ENCODE results near the gene TRABD2B. TPM values are rescaled to one million over a fixed set of nuclear protein-coding genes. Genes with fewer than 3 reads are reported as not detected.

TRABD2B gene
- total RNA-seq, 1 experiment from 2014 or later = 0.05 TPM

DNA sequence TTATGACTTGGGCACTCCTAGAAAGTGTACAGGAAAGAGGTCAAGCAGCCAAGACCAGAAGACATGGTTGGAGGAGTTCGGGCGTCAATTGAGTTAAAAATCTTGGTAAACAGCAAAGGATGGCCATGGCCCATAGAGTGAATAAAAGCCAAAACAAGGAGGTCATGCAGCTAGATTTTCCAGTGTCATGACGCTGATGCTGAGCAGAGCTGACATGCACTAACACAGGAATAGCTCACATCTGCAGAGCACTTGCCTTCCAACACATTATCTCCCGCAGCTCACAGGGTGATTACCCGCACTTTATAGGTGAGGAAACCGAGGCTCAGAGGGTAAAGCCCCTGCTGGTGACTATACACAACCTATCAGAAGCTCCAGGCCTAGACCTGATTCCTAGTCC is 49.7 kb downstream of the TRABD2B start (continued):
- TF ChIP-seq, protein P1, sequence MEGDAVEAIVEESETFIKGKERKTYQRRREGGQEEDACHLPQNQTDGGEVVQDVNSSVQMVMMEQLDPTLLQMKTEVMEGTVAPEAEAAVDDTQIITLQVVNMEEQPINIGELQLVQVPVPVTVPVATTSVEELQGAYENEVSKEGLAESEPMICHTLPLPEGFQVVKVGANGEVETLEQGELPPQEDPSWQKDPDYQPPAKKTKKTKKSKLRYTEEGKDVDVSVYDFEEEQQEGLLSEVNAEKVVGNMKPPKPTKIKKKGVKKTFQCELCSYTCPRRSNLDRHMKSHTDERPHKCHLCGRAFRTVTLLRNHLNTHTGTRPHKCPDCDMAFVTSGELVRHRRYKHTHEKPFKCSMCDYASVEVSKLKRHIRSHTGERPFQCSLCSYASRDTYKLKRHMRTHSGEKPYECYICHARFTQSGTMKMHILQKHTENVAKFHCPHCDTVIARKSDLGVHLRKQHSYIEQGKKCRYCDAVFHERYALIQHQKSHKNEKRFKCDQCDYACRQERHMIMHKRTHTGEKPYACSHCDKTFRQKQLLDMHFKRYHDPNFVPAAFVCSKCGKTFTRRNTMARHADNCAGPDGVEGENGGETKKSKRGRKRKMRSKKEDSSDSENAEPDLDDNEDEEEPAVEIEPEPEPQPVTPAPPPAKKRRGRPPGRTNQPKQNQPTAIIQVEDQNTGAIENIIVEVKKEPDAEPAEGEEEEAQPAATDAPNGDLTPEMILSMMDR (IDR thresholded peaks at IDR 0.05 in 2 of 3, conservative IDR thresholded peaks at IDR 0.05 in 1 of 3; ENCODE audit: borderline replicate concordance in 1 of 3, insufficient read depth in 1 of 3, low read depth in 2 of 3, low read length in 2 of 3) = no peak
- TF ChIP-seq SP1 (IDR thresholded peaks at IDR 0.05; ENCODE audit: low read depth) = no peak
- TF ChIP-seq EZH2 (IDR thresholded peaks at IDR 0.05) = no peak
- no peak for TF ChIP-seq POLR2A (IDR thresholded peaks at IDR 0.05; ENCODE audit: borderline replicate concordance, extremely low read depth, insufficient read depth, insufficient read length)

DNA sequence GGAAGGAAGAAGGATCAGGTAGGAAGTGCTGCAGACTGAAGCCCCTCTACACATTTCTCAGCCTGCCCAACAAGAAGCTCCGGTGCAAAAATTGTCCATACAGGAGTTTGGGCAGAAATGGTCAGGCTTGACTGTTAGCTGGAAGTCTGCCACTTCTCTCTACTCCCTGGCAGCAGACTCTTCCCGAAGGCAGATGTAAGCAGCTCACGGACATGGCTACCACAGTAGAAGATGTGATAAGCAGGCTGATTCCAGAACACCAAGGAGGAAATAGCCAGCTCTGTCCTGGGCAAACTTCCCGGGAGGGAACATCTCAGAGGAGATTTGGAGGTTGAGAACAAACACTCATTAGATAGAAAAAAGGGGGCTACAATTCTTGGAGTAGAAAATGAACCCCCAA is 52.6 kb downstream of the TRABD2B start:
- H3K27ac ChIP-seq (ENCODE audit: low read depth, low read length) = no peak overlapping the region
- no peak for ATAC-seq

More for the DNA sequence above, 52.6 kb downstream of the TRABD2B start:
- TF ChIP-seq EZH2phosphoT487 (IDR thresholded peaks at IDR 0.05; ENCODE audit: borderline replicate concordance) = no peak
- TF ChIP-seq POLR2A (IDR thresholded peaks at IDR 0.05; ENCODE audit: borderline replicate concordance, extremely low read depth, insufficient read depth, insufficient read length) = no peak
- TF ChIP-seq ZFX (IDR thresholded peaks at IDR 0.05) = no peak
- TF ChIP-seq ELF1 (IDR thresholded peaks at IDR 0.05; ENCODE audit: borderline replicate concordance, low read depth) = no peak
- TF ChIP-seq POLR2AphosphoS5 (IDR thresholded peaks at IDR 0.05; ENCODE audit: low read depth, low read length) = no peak
- no peak for TF ChIP-seq TCF7L2 (IDR thresholded peaks at IDR 0.05; ENCODE audit: borderline replicate concordance, extremely low read depth, insufficient read depth, insufficient read length)
- no peak for TF ChIP-seq EZH2 (IDR thresholded peaks at IDR 0.05)
- TF ChIP-seq JUND (IDR thresholded peaks at IDR 0.05) = no peak
- no peak for TF ChIP-seq SRF (IDR thresholded peaks at IDR 0.05; ENCODE audit: low read depth)
- TF ChIP-seq MAX (IDR thresholded peaks at IDR 0.05) = no peak
- no peak for TF ChIP-seq CEBPB (IDR thresholded peaks at IDR 0.05; ENCODE audit: low read depth)
- TF ChIP-seq SP1 (IDR thresholded peaks at IDR 0.05; ENCODE audit: low read depth) = no peak
- TF ChIP-seq, protein P2, sequence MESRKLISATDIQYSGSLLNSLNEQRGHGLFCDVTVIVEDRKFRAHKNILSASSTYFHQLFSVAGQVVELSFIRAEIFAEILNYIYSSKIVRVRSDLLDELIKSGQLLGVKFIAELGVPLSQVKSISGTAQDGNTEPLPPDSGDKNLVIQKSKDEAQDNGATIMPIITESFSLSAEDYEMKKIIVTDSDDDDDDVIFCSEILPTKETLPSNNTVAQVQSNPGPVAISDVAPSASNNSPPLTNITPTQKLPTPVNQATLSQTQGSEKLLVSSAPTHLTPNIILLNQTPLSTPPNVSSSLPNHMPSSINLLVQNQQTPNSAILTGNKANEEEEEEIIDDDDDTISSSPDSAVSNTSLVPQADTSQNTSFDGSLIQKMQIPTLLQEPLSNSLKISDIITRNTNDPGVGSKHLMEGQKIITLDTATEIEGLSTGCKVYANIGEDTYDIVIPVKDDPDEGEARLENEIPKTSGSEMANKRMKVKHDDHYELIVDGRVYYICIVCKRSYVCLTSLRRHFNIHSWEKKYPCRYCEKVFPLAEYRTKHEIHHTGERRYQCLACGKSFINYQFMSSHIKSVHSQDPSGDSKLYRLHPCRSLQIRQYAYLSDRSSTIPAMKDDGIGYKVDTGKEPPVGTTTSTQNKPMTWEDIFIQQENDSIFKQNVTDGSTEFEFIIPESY (IDR thresholded peaks at IDR 0.05; ENCODE audit: extremely low read depth, insufficient replicate concordance, low read length) = no peak
- no peak for TF ChIP-seq YY1 (IDR thresholded peaks at IDR 0.05; ENCODE audit: extremely low read depth, insufficient replicate concordance, low read depth, low read length)
- TF ChIP-seq ZNF274 (IDR thresholded peaks at IDR 0.05; ENCODE audit: low read depth, low read length) = no peak
- TF ChIP-seq RAD21 (IDR thresholded peaks at IDR 0.05; ENCODE audit: low read depth) = no peak
- Histone ChIP-seq H3K9me2 (ENCODE audit: insufficient read depth) (no peaks in the 10 kb centered on the region), H3K4me1 (ENCODE audit: control insufficient read depth in 1 of 2, insufficient read depth in 2 of 2, low read length in 2 of 2) (peaks cover 2 to 18% of the 10 kb centered on the region in 2 experiments; a peak in 2 of 4 replicates), H3K79me2 (ENCODE audit: insufficient read depth, low read length) (no peaks in the 10 kb centered on the region), H3K9me3 (ENCODE audit: control insufficient read depth in 1 of 2, insufficient read depth in 1 of 2, low read depth in 1 of 2, low read length in 2 of 2) (no peaks in the 10 kb centered on the region), H3K36me3 (ENCODE audit: control insufficient read depth in 1 of 2, insufficient read depth in 2 of 2, low read length in 2 of 2) (no peaks in the 10 kb centered on the region), H3K9ac (ENCODE audit: low read length) (no peak overlapping the region), H3K4me2 (ENCODE audit: low read length) (no peak overlapping the region), H4K20me1 (ENCODE audit: insufficient read depth) (no peaks in the 10 kb centered on the region), H3K4me3 (replicated peaks in 1 of 2; ENCODE audit: low read depth in 1 of 2, low read length in 2 of 2) (no peak overlapping the region), H2AFZ (ENCODE audit: low read depth, low read length, poor library complexity, severe bottlenecking) (no peak overlapping the region), H3K27me3 (ENCODE audit: insufficient read depth, low read length) (peaks cover 11% of the 10 kb centered on the region; the same call in 1 of the 2 replicates)
- POLR2A ChIA-PET = no interaction called here
- intact Hi-C loops (cut with micrococcal nuclease) = no loop called here
- no TSS peak for BruUV-seq (replicated peaks)
- CTCF ChIA-PET = interaction anchor here (1.0 kb wide), 1 partner anchor 507 kb away, joined by 3 read pairs; the partner anchor contains the start of gene FOXD2
- RAD21 ChIA-PET (ENCODE audit: low non-redundant PET in 1 of 2, low total read pairs in 2 of 2, uncharacterized antibody in 2 of 2, unreplicated experiment in 2 of 2) = no interaction called here
- no peak for DNase-seq (ENCODE audit: low read depth, low spot score)

All from HCT116 (cell line).